ENCODE results near the gene ELOA. TPM values are rescaled to one million over a fixed set of nuclear protein-coding genes. Genes with fewer than 3 reads are reported as not detected.
A peak's percentile ranks its signal among the peaks of the same experiment; 100 is the strongest.

ELOA gene
- polyA plus RNA-seq, 2 of the 4 experiments (the other 2 are of a cell fraction), result 16.4 to 18.4 TPM

DNA sequence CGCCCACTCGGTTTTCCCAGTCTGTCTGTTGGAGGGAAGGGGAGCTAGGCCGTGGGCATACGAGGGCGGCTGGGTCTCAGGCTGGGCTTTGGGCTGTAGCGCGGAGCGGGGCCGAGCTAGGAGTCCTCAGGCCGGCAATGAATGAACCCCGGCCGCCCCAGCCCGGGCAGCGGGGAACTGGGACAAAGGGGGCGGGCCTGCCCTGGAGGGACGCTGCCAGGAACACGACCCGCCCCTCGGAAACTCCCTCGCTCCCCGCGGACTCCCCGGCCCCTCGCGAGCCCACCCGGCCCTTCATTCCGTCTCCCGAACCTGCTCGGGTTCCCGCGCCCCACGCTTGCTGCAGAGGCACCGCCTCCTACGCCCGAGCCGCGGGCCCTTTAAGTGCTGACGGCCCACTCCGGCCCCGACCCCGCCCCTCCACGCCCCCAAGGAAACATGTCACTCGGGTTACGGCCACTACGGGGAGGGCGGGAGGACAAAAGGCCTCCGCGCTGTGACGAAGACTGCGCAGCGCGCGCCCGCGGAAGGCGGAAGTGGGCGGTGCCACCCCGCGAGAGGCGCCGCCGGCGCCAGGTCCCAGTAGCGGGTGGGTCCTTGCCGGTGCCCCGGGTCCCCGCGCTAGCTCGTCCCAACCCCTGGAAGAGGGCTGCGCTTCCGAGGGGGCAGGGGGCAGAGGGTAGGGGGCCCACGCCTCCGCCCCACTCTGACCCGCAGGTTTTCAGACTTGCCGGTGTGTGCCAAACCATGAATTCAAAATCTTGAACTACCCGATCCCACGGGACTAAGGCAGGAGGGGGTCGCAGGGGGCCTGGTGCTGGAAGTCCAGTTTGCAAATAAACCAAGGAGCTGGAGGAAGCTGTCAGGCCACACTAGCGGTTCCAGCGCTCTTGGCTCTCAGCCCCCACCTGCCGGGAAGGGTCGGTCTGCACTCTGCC lies 57.4 kb downstream of the ELOA start, which contains the start of gene GALE:
GALE (minus strand) TSS at position 355 of the 938 bp plus-strand sequence. CDS start 1,747 bp downstream, outside the sequence.
- H3K4me3 ChIP-seq, result peak within 1 kb of the TSS; percentile 72
- H3K27ac ChIP-seq, result peak within 1 kb of the TSS; percentile 89 to 99
- ChIA-PET CTCF (interaction anchor here (1.0 to 3.4 kb wide), 7 partner anchors 11 to 592 kb away, joined by 3 to 23 read pairs (median 4); partner anchors contain the start of gene PITHD1), POLR2A (interaction anchor here (0.6 to 4.2 kb wide), 5 partner anchors 9 to 1216 kb away, joined by 3 to 19 read pairs (median 3); partner anchors contain the start of genes LYPLA2 and PNRC2)
- ATAC-seq, result peak; percentile 76 to 85
- FAIRE-seq, result no peak
- H3K4me2 ChIP-seq, result peak within 1 kb of the TSS; percentile 89
- DNase-seq (ENCODE audit: low read depth in 1 of 2, low spot score in 1 of 2), result peak; percentile 88 to 92
- WGBS (ENCODE audit: missing lambda C conversion rate), result 0% methylated on average over 1 of the region's 82 CpGs
- no peaks in the 10 kb centered on the region for H3K9me3 ChIP-seq
- H3K4me1 ChIP-seq, result peaks cover 12% of the 10 kb centered on the region
- TF ChIP-seq JUN (IDR thresholded peaks at IDR 0.05) (peak in 1 of 2 experiments; percentile 89; a peak in 3 of 5 replicates), PBX3 (IDR thresholded peaks at IDR 0.05) (peak; percentile 64), MAZ (IDR thresholded peaks at IDR 0.05; ENCODE audit: borderline replicate concordance, low read depth, low read length) (peak; percentile 23; the same call in 1 of the 2 replicates), POLR2A (IDR thresholded peaks at IDR 0.05; ENCODE audit: low read length) (peak; percentile 42; the same call in 1 of the 2 replicates), GATA3 (IDR thresholded peaks at IDR 0.05; ENCODE audit: borderline replicate concordance) (peak; percentile 20; the same call in 1 of the 2 replicates), POLR2AphosphoS2 (conservative IDR thresholded peaks at IDR 0.05; ENCODE audit: low read length) (no peak)
- TF ChIP-seq, protein P1, sequence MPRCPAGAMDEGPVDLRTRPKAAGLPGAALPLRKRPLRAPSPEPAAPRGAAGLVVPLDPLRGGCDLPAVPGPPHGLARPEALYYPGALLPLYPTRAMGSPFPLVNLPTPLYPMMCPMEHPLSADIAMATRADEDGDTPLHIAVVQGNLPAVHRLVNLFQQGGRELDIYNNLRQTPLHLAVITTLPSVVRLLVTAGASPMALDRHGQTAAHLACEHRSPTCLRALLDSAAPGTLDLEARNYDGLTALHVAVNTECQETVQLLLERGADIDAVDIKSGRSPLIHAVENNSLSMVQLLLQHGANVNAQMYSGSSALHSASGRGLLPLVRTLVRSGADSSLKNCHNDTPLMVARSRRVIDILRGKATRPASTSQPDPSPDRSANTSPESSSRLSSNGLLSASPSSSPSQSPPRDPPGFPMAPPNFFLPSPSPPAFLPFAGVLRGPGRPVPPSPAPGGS (IDR thresholded peaks at IDR 0.05), result peak; percentile 86
- TF ChIP-seq, protein P2, sequence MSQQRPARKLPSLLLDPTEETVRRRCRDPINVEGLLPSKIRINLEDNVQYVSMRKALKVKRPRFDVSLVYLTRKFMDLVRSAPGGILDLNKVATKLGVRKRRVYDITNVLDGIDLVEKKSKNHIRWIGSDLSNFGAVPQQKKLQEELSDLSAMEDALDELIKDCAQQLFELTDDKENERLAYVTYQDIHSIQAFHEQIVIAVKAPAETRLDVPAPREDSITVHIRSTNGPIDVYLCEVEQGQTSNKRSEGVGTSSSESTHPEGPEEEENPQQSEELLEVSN (IDR thresholded peaks at IDR 0.05; ENCODE audit: borderline replicate concordance, low read depth), result 0 out of 2 replicates have a peak, but pooled peaks have one; percentile 17
- TF ChIP-seq, protein P3, sequence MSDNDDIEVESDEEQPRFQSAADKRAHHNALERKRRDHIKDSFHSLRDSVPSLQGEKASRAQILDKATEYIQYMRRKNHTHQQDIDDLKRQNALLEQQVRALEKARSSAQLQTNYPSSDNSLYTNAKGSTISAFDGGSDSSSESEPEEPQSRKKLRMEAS (IDR thresholded peaks at IDR 0.05), result peak; percentile 80
- TF ChIP-seq, protein P4, sequence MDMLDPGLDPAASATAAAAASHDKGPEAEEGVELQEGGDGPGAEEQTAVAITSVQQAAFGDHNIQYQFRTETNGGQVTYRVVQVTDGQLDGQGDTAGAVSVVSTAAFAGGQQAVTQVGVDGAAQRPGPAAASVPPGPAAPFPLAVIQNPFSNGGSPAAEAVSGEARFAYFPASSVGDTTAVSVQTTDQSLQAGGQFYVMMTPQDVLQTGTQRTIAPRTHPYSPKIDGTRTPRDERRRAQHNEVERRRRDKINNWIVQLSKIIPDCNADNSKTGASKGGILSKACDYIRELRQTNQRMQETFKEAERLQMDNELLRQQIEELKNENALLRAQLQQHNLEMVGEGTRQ (IDR thresholded peaks at IDR 0.05), result no peak

GRCh38 chr1:23801338-23801748 lies 58.1 kb downstream of the ELOA start:
- 57% methylated on average over 16 of the region's 19 CpGs for WGBS (ENCODE audit: missing lambda C conversion rate)
- no peak for TF ChIP-seq PHF8 (IDR thresholded peaks at IDR 0.05; ENCODE audit: borderline replicate concordance, low read depth)
- TF ChIP-seq CHD4 (IDR thresholded peaks at IDR 0.05; ENCODE audit: borderline replicate concordance), result no peak
- TF ChIP-seq, protein P4 (IDR thresholded peaks at IDR 0.05), result no peak
- no peak for TF ChIP-seq ZSCAN20 (CRISPR knock-in tag; IDR thresholded peaks at IDR 0.05)
- no peak for TF ChIP-seq EP300 (IDR thresholded peaks at IDR 0.05)
- TF ChIP-seq MAFK (IDR thresholded peaks at IDR 0.05; ENCODE audit: partially characterized antibody), result no peak
- TF ChIP-seq, protein P5, sequence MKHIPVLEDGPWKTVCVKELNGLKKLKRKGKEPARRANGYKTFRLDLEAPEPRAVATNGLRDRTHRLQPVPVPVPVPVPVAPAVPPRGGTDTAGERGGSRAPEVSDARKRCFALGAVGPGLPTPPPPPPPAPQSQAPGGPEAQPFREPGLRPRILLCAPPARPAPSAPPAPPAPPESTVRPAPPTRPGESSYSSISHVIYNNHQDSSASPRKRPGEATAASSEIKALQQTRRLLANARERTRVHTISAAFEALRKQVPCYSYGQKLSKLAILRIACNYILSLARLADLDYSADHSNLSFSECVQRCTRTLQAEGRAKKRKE (CRISPR knock-in tag; IDR thresholded peaks at IDR 0.05; ENCODE audit: low read depth), result no peak
- TF ChIP-seq SMC3 (IDR thresholded peaks at IDR 0.05), result no peak
- no peak for TF ChIP-seq HEYL (CRISPR knock-in tag; IDR thresholded peaks at IDR 0.05)
- no peak for TF ChIP-seq CTCF (IDR thresholded peaks at IDR 0.05)
- no peak for TF ChIP-seq NR3C1 (IDR thresholded peaks at IDR 0.05)
- TF ChIP-seq TP53 (CRISPR knock-in tag; IDR thresholded peaks at IDR 0.05), result no peak
- TF ChIP-seq RARB (CRISPR knock-in tag; IDR thresholded peaks at IDR 0.05), result no peak
- no peak for TF ChIP-seq FOSL2 (IDR thresholded peaks at IDR 0.05)
- TF ChIP-seq FOSL2 (CRISPR knock-in tag; IDR thresholded peaks at IDR 0.05), result no peak
- no peak for TF ChIP-seq HOXB13 (CRISPR knock-in tag; IDR thresholded peaks at IDR 0.05; ENCODE audit: low read depth)
- TF ChIP-seq, protein P6, sequence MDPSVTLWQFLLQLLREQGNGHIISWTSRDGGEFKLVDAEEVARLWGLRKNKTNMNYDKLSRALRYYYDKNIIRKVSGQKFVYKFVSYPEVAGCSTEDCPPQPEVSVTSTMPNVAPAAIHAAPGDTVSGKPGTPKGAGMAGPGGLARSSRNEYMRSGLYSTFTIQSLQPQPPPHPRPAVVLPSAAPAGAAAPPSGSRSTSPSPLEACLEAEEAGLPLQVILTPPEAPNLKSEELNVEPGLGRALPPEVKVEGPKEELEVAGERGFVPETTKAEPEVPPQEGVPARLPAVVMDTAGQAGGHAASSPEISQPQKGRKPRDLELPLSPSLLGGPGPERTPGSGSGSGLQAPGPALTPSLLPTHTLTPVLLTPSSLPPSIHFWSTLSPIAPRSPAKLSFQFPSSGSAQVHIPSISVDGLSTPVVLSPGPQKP (IDR thresholded peaks at IDR 0.05; ENCODE audit: low read depth, low read length), result no peak

More at GRCh38 chr1:23801338-23801748, 58.1 kb downstream of the ELOA start:
- no peak for DNase-seq (ENCODE audit: low read depth in 1 of 2, low spot score in 1 of 2)
- CTCF ChIA-PET, result interaction anchor here (1.0 to 3.4 kb wide), 4 partner anchors 10 to 68 kb away, joined by 3 to 23 read pairs (median 4); partner anchors contain the start of gene PITHD1
- peak overlapping the region; percentile 81 for H3K4me2 ChIP-seq
- peak overlapping the region; percentile 89 to 99 for H3K27ac ChIP-seq
- H3K4me1 ChIP-seq, result peaks cover 12% of the 10 kb centered on the region
- no peaks in the 10 kb centered on the region for H3K9me3 ChIP-seq
- peak overlapping the region; percentile 72 for H3K4me3 ChIP-seq
- FAIRE-seq, result no peak
- ATAC-seq, result no peak
- POLR2A ChIA-PET, result interaction anchor here (0.6 to 4.2 kb wide), 3 partner anchors 9 to 71 kb away, joined by 3 to 19 read pairs (median 3); partner anchors contain the start of gene LYPLA2

Data from A549 (cell line).